T-helper 22 cell (primary cell): Measurements from ENCODE around the gene PPP1R27.
A peak's percentile ranks its signal among the peaks of the same experiment; 100 is the strongest.

Experiments used
- DNase-seq: peaks from one replicate; pipeline ENCODE4 v3.0.0-alpha.2; 2020; ENCODE audit warnings: low read depth

Gene PPP1R27

GRCh38 chr17:81860756-81861568, 26.1 kb upstream of the PPP1R27 start:
- DNase-seq = peak; percentile 98

GRCh38 chr17:81859906-81860755, 25.3 kb upstream of the PPP1R27 start, which contains the start of gene P4HB:
P4HB (minus strand) TSS chr17:81860535; CDS start chr17:81860471, 64 bp downstream.
- no peak for DNase-seq

GRCh38 chr17:81858967-81859905, 24.4 kb upstream of the PPP1R27 start:
- no peak for DNase-seq

- DNase-seq = no peak
These were observed 23.5 kb upstream of the PPP1R27 start for GRCh38 chr17:81858170-81858966.

GRCh38 chr17:81854974-81855774, 20.3 kb upstream of the PPP1R27 start:
- DNase-seq = no peak

GRCh38 chr17:81852237-81852636, 17.4 kb upstream of the PPP1R27 start:
- DNase-seq = no peak

- DNase-seq = no peak
These were observed 16.6 kb upstream of the PPP1R27 start for GRCh38 chr17:81851423-81851822.

- DNase-seq = no peak
These were observed 14.6 kb upstream of the PPP1R27 start for GRCh38 chr17:81849457-81849856.

- no peak for DNase-seq
These were observed 12.2 kb upstream of the PPP1R27 start for GRCh38 chr17:81846743-81847689.

GRCh38 chr17:81845881-81846742, 11.3 kb upstream of the PPP1R27 start:
- DNase-seq = no peak

GRCh38 chr17:81845361-81845760, 10.5 kb upstream of the PPP1R27 start:
- DNase-seq = no peak

- DNase-seq = no peak
These were observed 10.0 kb upstream of the PPP1R27 start for GRCh38 chr17:81844887-81845286.

- DNase-seq = no peak
These were observed 9.5 kb upstream of the PPP1R27 start for GRCh38 chr17:81844327-81844851.

GRCh38 chr17:81843713-81844326, 9.0 kb upstream of the PPP1R27 start:
- DNase-seq = no peak

GRCh38 chr17:81842725-81843504, 8.1 kb upstream of the PPP1R27 start:
- no peak for DNase-seq

GRCh38 chr17:81842378-81842724, 7.5 kb upstream of the PPP1R27 start:
- DNase-seq = no peak

GRCh38 chr17:81841866-81842265, 7.0 kb upstream of the PPP1R27 start:
- no peak for DNase-seq
